HG03565 (cell line): ENCODE results near the gene SPTBN1.

Experiments used
- ATAC-seq: cut with Tn5 transposase; IDR thresholded peaks from one replicate; pipeline ENCODE4 v1.9.1; 2021; ENCODE audit warnings: mild to moderate bottlenecking, moderate library complexity; ENCODE audit not compliant: unreplicated experiment

SPTBN1 gene

GRCh38 chr2:54549917-54550518, 93.9 kb downstream of the SPTBN1 start:
- no peak for ATAC-seq

- no peak for ATAC-seq
Measured at GRCh38 chr2:54550547-54550946, 94.4 kb downstream of the SPTBN1 start.

GRCh38 chr2:54551123-54551756, 95.1 kb downstream of the SPTBN1 start:
- ATAC-seq: peak; percentile 53

- no peak for ATAC-seq
Measured at GRCh38 chr2:54553075-54553474, 96.9 kb downstream of the SPTBN1 start.

GRCh38 chr2:54553775-54554174, 97.6 kb downstream of the SPTBN1 start:
- no peak for ATAC-seq

GRCh38 chr2:54555318-54555837, 99.3 kb downstream of the SPTBN1 start:
- no peak for ATAC-seq

GRCh38 chr2:54556621-54557121, 100.5 kb downstream of the SPTBN1 start:
- no peak for ATAC-seq

GRCh38 chr2:54557211-54557600, 101.1 kb downstream of the SPTBN1 start:
- ATAC-seq: no peak

GRCh38 chr2:54557601-54558187, 101.6 kb downstream of the SPTBN1 start:
- ATAC-seq: peak; percentile 43

GRCh38 chr2:54558188-54559005, 102.3 kb downstream of the SPTBN1 start:
- ATAC-seq: peak; percentile 42

GRCh38 chr2:54559006-54559445, 102.9 kb downstream of the SPTBN1 start:
- ATAC-seq: no peak

GRCh38 chr2:54559593-54560145, 103.5 kb downstream of the SPTBN1 start:
- ATAC-seq: no peak

GRCh38 chr2:54560146-54560881, 104.2 kb downstream of the SPTBN1 start:
- peak; percentile 37 for ATAC-seq

GRCh38 chr2:54561010-54561409, 104.9 kb downstream of the SPTBN1 start:
- no peak for ATAC-seq

- ATAC-seq: no peak
Measured at GRCh38 chr2:54564439-54564838, 108.3 kb downstream of the SPTBN1 start.

- no peak for ATAC-seq
Measured at GRCh38 chr2:54565551-54565950, 109.4 kb downstream of the SPTBN1 start.

- ATAC-seq: no peak
Measured at GRCh38 chr2:54566896-54567295, 110.8 kb downstream of the SPTBN1 start.

- ATAC-seq: no peak
Measured at GRCh38 chr2:54568876-54569321, 112.8 kb downstream of the SPTBN1 start.

GRCh38 chr2:54569745-54570301, 113.7 kb downstream of the SPTBN1 start:
- ATAC-seq: no peak
